ENCODE measurements around the gene MEA1. TPM values are rescaled to one million over a fixed set of nuclear protein-coding genes. Genes with fewer than 3 reads are reported as not detected.
A peak's percentile ranks its signal among the peaks of the same experiment; 100 is the strongest.

MEA1 gene
- total and polyA plus RNA-seq, 4 experiments from 2014 or later = 36.2 to 110 (median 60.5) TPM

- no peaks in the 10 kb centered on the region for H3K27me3 Mint-ChIP-seq
- Histone ChIP-seq H3K27me3 (ENCODE audit: insufficient read depth, low read length) (no peaks in the 10 kb centered on the region), H3K4me3 (ENCODE audit: low read length in 2 of 2) (peak overlapping the region; percentile 81 to 88), H3K9me3 (ENCODE audit: control insufficient read depth in 1 of 2, low read length in 2 of 2) (no peaks in the 10 kb centered on the region), H3K36me3 (ENCODE audit: insufficient read depth, low read length) (peaks cover 21% of the 10 kb centered on the region), H3K4me1 (ENCODE audit: insufficient read depth, low read length) (peaks cover 34% of the 10 kb centered on the region), H3K27ac (ENCODE audit: low read depth, low read length) (peak overlapping the region; percentile 85)
- POLR2A ChIA-PET (ENCODE audit: partially characterized antibody) = interaction anchor here (0.6 to 5.3 kb wide), 14 partner anchors 31 to 530 kb away, joined by 3 to 51 read pairs (median 4); partner anchors contain the start of genes ABCC10, CNPY3, KLHDC3 and MEA1
- peaks cover 0 to 2% (median 0%) of the 10 kb centered on the region in 8 donors for H3K9me3 Mint-ChIP-seq
- CTCF ChIA-PET (ENCODE audit: partially characterized antibody) = interaction anchor here (1.1 to 1.9 kb wide), 5 partner anchors 17 to 73 kb away, joined by 3 to 6 read pairs (median 3); partner anchors contain the start of gene RRP36
- peaks cover 15 to 44% (median 38%) of the 10 kb centered on the region in 4 donors for H3K4me1 Mint-ChIP-seq
- no peak for DNase-seq
- H3K4me3 Mint-ChIP-seq = peak overlapping the region; percentile 92 to 97 (median 94)
- H3K36me3 Mint-ChIP-seq = peaks cover 15 to 38% of the 10 kb centered on the region in 2 donors
- intact Hi-C loops (cut with micrococcal nuclease) = loop anchor here (1.0 kb wide), 5 partner anchors 39 to 124 kb away; partner anchors contain the start of genes CNPY3, KLHDC3, PEX6 and PPP2R5D
- H3K27ac Mint-ChIP-seq = peak overlapping the region; percentile 94 to 98 (median 97)
These were observed 39.2 kb upstream of the MEA1 start for GRCh38 chr6:43052842-43053544.

- H3K36me3 ChIP-seq (ENCODE audit: insufficient read depth, low read length) = peaks cover 19% of the 10 kb centered on the region
- Mint-ChIP-seq H3K4me3 (peak overlapping the region; percentile 92 to 97 (median 94)), H3K27ac (peak overlapping the region; percentile 94 to 98 (median 97)), H3K36me3 (peaks cover 19 to 41% of the 10 kb centered on the region in 2 donors), H3K27me3 (no peaks in the 10 kb centered on the region), H3K4me1 (peaks cover 13 to 41% (median 33%) of the 10 kb centered on the region in 4 donors), H3K9me3 (peaks cover 0 to 2% (median 0%) of the 10 kb centered on the region in 8 donors)
- H3K27me3 ChIP-seq (ENCODE audit: insufficient read depth, low read length) = no peaks in the 10 kb centered on the region
- no peak overlapping the region for H3K4me3 ChIP-seq (ENCODE audit: low read length in 2 of 2)
- H3K27ac ChIP-seq (ENCODE audit: low read depth, low read length) = peak overlapping the region; percentile 85
- H3K9me3 ChIP-seq (ENCODE audit: control insufficient read depth in 1 of 2, low read length in 2 of 2) = no peaks in the 10 kb centered on the region
- H3K4me1 ChIP-seq (ENCODE audit: insufficient read depth, low read length) = peaks cover 31% of the 10 kb centered on the region
- intact Hi-C loops (cut with micrococcal nuclease) = no loop called here
- CTCF ChIA-PET (ENCODE audit: partially characterized antibody) = no interaction called here
- DNase-seq = no peak
- POLR2A ChIA-PET (ENCODE audit: partially characterized antibody) = interaction anchor here (0.6 to 5.3 kb wide), 7 partner anchors 30 to 531 kb away, joined by 3 to 51 read pairs (median 37); partner anchors contain the start of genes CNPY3, KLHDC3, MEA1 and PEX6
These were observed 38.6 kb upstream of the MEA1 start for GRCh38 chr6:43052225-43052841.

DNA sequence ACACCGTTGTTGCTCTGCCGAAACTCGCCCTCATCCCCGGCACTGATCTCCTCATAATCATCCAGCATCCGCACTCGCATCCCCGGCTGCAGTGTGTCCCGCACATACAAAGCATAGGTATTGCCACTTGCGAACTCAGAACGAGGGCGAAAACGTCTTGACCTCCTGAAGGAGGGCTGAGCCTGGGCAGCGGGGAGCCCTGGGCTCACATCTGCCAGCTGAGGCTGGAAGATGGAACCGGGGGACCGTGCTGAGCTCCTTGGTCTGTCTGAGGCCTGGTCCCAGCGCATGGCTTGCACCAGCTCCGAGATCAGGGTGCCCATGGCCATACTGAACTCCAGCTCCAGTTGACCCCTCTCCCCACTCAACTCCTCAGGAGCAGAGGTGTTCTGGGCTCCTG is 37.2 kb upstream of the MEA1 start:
- H3K4me1 Mint-ChIP-seq = peaks cover 13 to 39% (median 33%) of the 10 kb centered on the region in 4 donors
- Histone ChIP-seq H3K4me3 (ENCODE audit: low read length in 2 of 2) (no peak overlapping the region), H3K27me3 (ENCODE audit: insufficient read depth, low read length) (no peaks in the 10 kb centered on the region), H3K36me3 (ENCODE audit: insufficient read depth, low read length) (peaks cover 20% of the 10 kb centered on the region), H3K27ac (ENCODE audit: low read depth, low read length) (no peak overlapping the region), H3K4me1 (ENCODE audit: insufficient read depth, low read length) (peaks cover 31% of the 10 kb centered on the region), H3K9me3 (ENCODE audit: control insufficient read depth in 1 of 2, low read length in 2 of 2) (no peaks in the 10 kb centered on the region)
- DNase-seq = no peak
- ChIA-PET POLR2A (ENCODE audit: partially characterized antibody) (interaction anchor here (3.2 to 4.6 kb wide), 2 partner anchors 9 to 71 kb away, joined by 11 to 37 read pairs; partner anchors contain the start of genes KLC4, MRPL2 and PEX6), CTCF (ENCODE audit: partially characterized antibody) (interaction anchor here (1.1 kb wide), 1 partner anchor 178 kb away, joined by 3 read pairs; the partner anchor contains the start of gene DNPH1)
- H3K36me3 Mint-ChIP-seq = peaks cover 19 to 47% of the 10 kb centered on the region in 2 donors
- H3K27me3 Mint-ChIP-seq = no peaks in the 10 kb centered on the region
- H3K27ac Mint-ChIP-seq = peak overlapping the region in 4 of 7 donors; percentile 70 to 90 (median 83)
- H3K9me3 Mint-ChIP-seq = peaks cover 0 to 2% (median 0%) of the 10 kb centered on the region in 8 donors
- H3K4me3 Mint-ChIP-seq = no peak overlapping the region
- intact Hi-C loops (cut with micrococcal nuclease) = no loop called here

- Histone ChIP-seq H3K36me3 (ENCODE audit: insufficient read depth, low read length) (peaks cover 37% of the 10 kb centered on the region), H3K4me3 (ENCODE audit: low read length in 2 of 2) (no peak overlapping the region), H3K27me3 (ENCODE audit: insufficient read depth, low read length) (no peaks in the 10 kb centered on the region), H3K4me1 (ENCODE audit: insufficient read depth, low read length) (peaks cover 19% of the 10 kb centered on the region), H3K9me3 (ENCODE audit: control insufficient read depth in 1 of 2, low read length in 2 of 2) (no peaks in the 10 kb centered on the region), H3K27ac (ENCODE audit: low read depth, low read length) (no peak overlapping the region)
- intact Hi-C loops (cut with micrococcal nuclease) = no loop called here
- Mint-ChIP-seq H3K36me3 (peaks cover 20 to 47% of the 10 kb centered on the region in 2 donors), H3K27ac (no peak overlapping the region), H3K9me3 (no peaks in the 10 kb centered on the region), H3K4me1 (peaks cover 6 to 23% (median 18%) of the 10 kb centered on the region in 4 donors), H3K27me3 (no peaks in the 10 kb centered on the region), H3K4me3 (no peak overlapping the region)
- DNase-seq = no peak
- ChIA-PET CTCF (ENCODE audit: partially characterized antibody) (no interaction called here), POLR2A (ENCODE audit: partially characterized antibody) (no interaction called here)
These were observed 34.3 kb upstream of the MEA1 start for GRCh38 chr6:43047998-43048397.

GRCh38 chr6:43045371-43045930 is 31.7 kb upstream of the MEA1 start:
- Mint-ChIP-seq H3K27me3 (no peaks in the 10 kb centered on the region), H3K27ac (peak overlapping the region in 3 of 7 donors; percentile 41 to 70 (median 54)), H3K9me3 (no peaks in the 10 kb centered on the region), H3K36me3 (peaks cover 24 to 54% of the 10 kb centered on the region in 2 donors), H3K4me1 (peaks cover 0 to under 1% (median under 1%) of the 10 kb centered on the region in 4 donors), H3K4me3 (no peak overlapping the region)
- CTCF ChIA-PET (ENCODE audit: partially characterized antibody) = no interaction called here
- Histone ChIP-seq H3K9me3 (ENCODE audit: control insufficient read depth in 1 of 2, low read length in 2 of 2) (no peaks in the 10 kb centered on the region), H3K27ac (ENCODE audit: low read depth, low read length) (no peak overlapping the region), H3K36me3 (ENCODE audit: insufficient read depth, low read length) (peaks cover 41% of the 10 kb centered on the region), H3K4me1 (ENCODE audit: insufficient read depth, low read length) (no peaks in the 10 kb centered on the region), H3K27me3 (ENCODE audit: insufficient read depth, low read length) (no peaks in the 10 kb centered on the region), H3K4me3 (ENCODE audit: low read length in 2 of 2) (no peak overlapping the region)
- intact Hi-C loops (cut with micrococcal nuclease) = no loop called here
- DNase-seq = no peak
- POLR2A ChIA-PET (ENCODE audit: partially characterized antibody) = interaction anchor here (0.5 to 1.1 kb wide), 3 partner anchors 8 to 996 kb away, joined by 3 to 4 read pairs (median 3); partner anchors contain the start of gene CUL7

- Mint-ChIP-seq H3K9me3 (no peaks in the 10 kb centered on the region), H3K27me3 (no peaks in the 10 kb centered on the region), H3K4me1 (no peaks in the 10 kb centered on the region), H3K27ac (peak overlapping the region in 1 of 7 donors; percentile 32), H3K36me3 (peaks cover 27 to 52% of the 10 kb centered on the region in 2 donors), H3K4me3 (no peak overlapping the region)
- Histone ChIP-seq H3K9me3 (ENCODE audit: control insufficient read depth in 1 of 2, low read length in 2 of 2) (no peaks in the 10 kb centered on the region), H3K27ac (ENCODE audit: low read depth, low read length) (no peak overlapping the region), H3K4me1 (ENCODE audit: insufficient read depth, low read length) (no peaks in the 10 kb centered on the region), H3K27me3 (ENCODE audit: insufficient read depth, low read length) (no peaks in the 10 kb centered on the region), H3K4me3 (ENCODE audit: low read length in 2 of 2) (no peak overlapping the region), H3K36me3 (ENCODE audit: insufficient read depth, low read length) (peaks cover 37% of the 10 kb centered on the region)
- no peak for DNase-seq
- ChIA-PET POLR2A (ENCODE audit: partially characterized antibody) (interaction anchor here (1.5 kb wide), 1 partner anchor 22 kb away, joined by 4 read pairs; the partner anchor contains the start of gene RRP36), CTCF (ENCODE audit: partially characterized antibody) (no interaction called here)
- intact Hi-C loops (cut with micrococcal nuclease) = no loop called here
These were observed 29.6 kb upstream of the MEA1 start for GRCh38 chr6:43043310-43043709.

Measured in CD4-positive, alpha-beta memory T cell (primary cell).